Activated CD8-positive, alpha-beta memory T cell treated with anti-CD3 and anti-CD28 coated beads, Interleukin-2, amount 50 U/mL, for 24 hours (primary cell): ENCODE data around the gene ZEB1.
"Not testable (repeated sequence)": the region's sequence is repeated elsewhere in the genome, so short reads cannot be mapped to it uniquely, and the experiment has no call there.

Source experiments
- DNase-seq: peaks from one replicate; pipeline ENCODE4 v3.0.0-alpha.2; 2020; ENCODE audit errors: extremely low read depth

Gene ZEB1

DNA sequence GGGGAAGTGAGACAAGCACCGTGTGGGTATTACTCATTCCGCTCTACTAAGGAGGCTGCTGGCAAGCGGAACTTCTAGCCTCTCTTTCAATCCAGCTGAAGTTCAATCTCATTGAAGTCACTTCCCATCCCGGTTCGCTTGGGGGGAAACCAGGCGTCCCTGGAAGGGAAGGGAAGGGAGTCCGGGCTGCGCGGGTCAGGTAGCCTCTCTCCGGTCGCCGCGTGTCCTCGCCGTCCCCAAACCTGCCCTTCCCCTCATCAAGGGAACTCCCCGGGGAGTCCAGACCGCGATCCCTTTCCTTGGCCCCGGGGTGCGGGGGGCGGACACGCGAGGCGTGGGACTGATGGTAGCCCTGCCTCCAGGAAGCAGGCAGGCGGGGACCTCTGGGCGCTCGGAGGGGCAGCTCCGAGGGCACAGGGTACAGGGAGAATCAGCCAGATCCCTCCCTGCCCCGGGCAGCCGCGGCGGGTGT lies 598 bp upstream of the ZEB1 start:
- peak; percentile 63 for DNase-seq

GRCh38 chr10:31319602-31320549 lies 860 bp downstream of the ZEB1 start:
- DNase-seq = no peak

- no peak for DNase-seq
Observed at GRCh38 chr10:31320550-31321211, 1.7 kb downstream of the ZEB1 start.

- no peak for DNase-seq
Observed at GRCh38 chr10:31321396-31321941, 2.5 kb downstream of the ZEB1 start.

- DNase-seq = no peak
Observed at GRCh38 chr10:31322647-31323046, 3.6 kb downstream of the ZEB1 start.

DNA sequence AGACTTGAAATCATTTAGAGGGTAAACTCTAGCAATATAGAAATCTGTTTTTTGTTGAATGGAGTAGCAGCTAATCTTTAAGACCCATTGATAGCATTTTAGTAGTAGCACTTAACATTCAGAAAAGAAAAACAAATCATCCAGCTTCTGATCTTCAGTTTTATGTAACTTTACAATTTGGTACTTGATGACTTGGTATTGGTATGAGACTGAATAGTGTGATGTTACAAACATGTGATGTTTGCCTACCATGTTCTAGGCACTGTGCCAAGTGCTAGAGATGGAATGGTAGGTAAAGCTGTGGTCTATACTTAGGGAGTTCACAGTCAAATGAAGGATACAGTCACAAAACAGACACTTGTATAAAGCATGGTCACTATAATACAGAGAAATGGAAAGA lies 21.3 kb downstream of the ZEB1 start:
- no peak for DNase-seq

- no peak for DNase-seq
Observed at GRCh38 chr10:31341552-31341951, 22.5 kb downstream of the ZEB1 start.

DNA sequence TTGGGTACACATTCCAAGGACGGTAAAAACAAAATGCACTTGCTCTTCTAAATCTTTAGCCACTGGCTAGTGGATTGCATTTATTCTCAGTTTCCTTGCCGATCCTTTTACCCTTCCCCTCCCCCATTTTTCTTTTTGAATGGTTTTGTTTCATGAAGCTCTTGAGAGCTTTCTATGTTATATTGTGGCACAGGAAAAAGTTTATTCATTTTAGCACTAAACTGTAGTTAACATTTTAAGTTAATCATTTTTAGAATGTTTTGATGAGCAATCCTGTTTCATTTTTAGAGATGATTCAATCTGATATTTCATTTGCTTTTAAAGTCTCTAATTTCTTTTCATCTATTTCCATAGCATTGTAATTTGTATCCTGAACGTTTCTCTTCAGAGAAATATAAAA lies 24.0 kb downstream of the ZEB1 start:
- DNase-seq = no peak

DNA sequence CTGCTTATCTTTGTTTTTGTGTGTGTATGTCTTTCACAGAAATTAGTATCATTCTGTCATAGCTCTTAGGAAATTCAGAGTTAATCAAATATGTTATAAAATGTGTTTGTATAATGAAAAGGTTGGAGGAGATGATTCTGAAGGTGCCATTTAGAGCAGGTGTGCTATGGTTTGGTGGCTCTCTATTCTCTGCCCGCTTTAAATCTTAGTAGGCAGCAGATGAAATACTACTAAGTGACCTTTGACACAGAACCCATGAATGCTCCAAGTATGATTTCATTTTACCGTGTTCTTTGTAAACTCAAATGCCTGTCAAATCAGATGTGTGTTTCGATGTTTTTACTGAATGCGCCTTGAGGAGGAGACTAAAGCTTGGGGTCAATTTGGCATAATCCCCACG lies 24.5 kb downstream of the ZEB1 start:
- DNase-seq = no peak

- DNase-seq = no peak
Observed at GRCh38 chr10:31345886-31346285, 26.9 kb downstream of the ZEB1 start.

GRCh38 chr10:31346953-31347352 lies 27.9 kb downstream of the ZEB1 start:
- DNase-seq = no peak

GRCh38 chr10:31347705-31348104 lies 28.7 kb downstream of the ZEB1 start:
- DNase-seq = no peak

DNA sequence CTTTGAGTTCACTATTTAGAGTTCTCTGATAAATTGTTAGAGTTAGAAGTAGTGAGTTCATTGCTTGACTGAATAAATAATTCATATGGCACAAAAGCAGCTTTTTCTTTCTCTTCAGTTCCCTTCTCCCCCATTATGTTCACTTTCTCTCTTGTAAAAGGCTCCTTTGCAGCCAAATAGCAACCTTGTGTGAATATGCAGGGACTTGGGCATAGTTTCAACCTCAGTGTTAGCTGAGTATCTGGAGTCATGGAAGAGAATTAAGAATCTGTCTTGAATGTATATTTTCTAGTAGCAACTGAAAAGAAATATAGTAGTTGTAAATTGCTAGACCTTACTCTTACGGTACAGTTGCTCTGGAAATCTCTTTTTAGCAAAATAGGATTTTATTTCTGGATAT lies 31.9 kb downstream of the ZEB1 start:
- no peak for DNase-seq

DNA sequence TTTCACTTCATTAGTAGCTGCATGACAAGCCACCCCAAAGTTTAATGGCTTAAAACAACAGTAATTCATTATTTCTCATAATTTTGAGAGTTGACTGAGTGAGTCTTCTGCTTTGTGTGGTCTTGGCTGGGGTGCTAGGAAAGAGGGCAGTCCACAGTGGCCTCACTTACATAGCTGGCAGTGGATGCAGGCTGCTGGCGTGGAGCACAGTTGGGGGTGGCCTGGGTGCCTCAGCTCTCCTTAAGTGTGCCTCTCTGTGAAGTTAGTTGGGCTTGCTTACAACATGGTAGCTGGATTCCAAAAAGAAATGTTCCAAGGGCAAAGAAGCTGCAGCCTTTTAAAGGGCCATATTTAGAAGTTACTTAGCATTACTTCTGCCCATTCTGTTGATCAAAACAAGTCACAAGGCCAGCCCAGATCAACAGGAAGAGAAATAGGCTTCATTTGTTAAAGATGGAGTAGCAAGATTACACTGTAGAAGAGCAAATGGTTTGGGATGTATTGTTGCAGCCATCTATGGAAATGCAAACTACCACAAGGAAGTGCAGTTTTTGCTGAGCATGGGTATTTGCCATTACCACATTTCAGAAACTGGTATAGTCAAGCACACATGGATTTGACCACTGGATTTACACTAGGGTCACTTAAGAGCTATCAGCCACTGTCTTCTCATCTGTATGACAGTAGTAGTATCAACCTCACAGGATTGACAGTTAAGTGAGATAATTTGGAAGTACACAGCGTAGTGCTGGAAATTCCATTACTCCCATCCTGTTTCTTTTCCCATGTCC lies 33.6 kb downstream of the ZEB1 start:
- DNase-seq = no peak

GRCh38 chr10:31353574-31353973 lies 34.6 kb downstream of the ZEB1 start:
- DNase-seq = no peak

DNA sequence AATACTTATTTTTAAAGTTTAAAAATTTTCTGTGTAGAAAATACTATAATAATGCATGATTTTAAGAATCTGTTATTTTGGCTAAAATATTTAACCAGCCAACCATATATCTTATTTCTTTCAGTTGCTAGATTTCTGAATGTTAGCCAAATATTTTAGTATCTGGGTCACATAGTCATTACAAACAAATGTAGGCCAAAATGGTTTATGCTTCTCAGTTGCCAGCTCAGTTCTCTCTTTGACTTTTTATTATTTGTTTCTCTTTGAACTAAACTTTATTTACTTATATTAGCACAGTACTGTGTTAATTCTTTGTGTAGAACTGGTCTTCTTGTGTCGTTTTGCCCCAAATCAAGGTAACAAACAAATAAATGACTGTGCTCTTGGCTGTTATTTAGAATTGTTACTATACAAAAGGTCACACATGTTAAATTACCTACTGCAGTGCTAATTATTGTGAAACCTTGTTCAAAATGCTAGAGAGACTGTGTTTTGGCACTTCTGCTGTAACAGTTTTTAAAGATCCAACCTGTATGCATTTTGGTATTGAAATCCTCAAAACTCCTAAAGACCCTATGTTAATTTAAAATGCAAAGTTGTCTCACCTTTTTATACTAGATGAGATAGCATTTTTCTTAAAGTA lies 39.8 kb downstream of the ZEB1 start:
- no peak for DNase-seq

DNA sequence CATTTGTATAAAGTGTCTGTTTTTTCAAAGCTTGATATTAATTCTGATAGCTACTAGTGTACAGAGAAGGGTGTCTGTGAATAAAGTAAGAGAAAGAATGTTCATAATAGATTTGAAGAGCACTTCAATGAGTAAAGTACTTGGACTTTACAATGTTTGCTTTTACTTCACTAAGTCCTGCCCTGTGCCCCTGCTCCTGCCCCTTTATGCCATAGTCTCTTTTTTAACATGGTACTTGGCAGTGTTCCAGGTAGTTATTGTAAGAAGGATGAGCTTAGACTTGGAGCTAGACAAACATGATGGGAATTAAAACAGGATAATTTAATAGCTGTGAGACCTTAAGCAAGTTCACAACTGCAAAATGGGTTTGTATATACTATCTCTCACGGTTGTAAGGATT lies 41.0 kb downstream of the ZEB1 start:
- no peak for DNase-seq

DNA sequence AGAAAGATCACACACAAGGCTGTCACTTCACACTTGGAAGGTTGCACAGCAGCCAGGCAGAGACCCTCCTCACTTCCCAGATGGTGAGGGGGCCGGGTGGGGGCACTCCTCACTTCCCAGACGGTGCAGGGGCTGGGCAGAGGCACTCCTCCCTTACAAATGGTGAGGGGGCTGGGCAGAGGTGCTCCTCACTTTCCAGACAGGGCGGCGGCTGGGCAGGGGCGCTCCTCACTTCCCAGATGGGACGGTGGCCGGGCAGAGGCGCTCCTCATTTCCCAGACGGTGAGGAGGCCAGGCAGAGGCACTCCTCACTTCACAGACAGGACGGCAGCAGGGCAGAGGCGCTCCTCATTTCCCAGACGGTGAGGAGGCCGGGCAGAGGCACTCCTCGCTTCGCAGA lies 42.5 kb downstream of the ZEB1 start:
- DNase-seq = not testable (repeated sequence)

GRCh38 chr10:31362023-31362641 lies 43.1 kb downstream of the ZEB1 start:
- no peak for DNase-seq

DNA sequence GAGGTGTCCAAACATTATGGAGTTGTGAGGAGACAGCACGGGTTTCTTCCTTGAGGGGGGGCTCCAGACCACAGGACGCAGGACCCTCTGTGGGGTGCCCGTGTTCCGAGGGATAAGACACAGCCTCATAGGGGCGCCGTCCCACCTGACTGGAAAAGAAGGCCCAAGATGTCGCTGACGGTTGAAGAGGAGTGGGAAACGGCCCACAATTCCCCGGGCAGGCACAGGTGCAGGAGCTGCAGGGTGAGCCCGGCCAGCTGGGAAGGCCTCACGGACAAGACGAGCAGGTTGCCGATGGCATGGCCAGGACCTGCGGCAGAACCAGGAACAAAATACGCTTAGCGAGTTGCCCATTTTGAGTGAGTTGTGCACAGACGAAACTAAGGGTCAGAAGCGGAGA lies 44.7 kb downstream of the ZEB1 start:
- not testable (repeated sequence) for DNase-seq

DNA sequence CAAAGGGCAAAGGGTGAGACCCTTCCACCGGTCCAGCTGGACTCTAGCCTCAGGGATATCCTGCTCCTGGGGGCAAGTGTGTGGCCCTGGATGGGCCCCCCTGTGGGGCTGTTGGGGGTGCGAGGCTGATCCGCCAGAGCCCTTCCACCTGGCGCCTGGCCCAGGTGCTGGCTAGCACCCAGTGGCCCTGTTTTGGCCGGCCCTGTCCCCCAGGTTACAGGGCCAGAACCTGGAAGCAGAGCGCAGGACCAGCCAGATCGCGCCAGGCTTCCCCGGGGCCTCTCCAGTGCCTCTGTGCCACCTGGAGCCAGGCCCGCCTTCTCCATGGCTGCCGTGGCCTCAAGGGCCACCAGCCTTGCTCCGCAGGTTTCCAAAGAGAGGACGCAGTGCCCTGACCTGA lies 45.2 kb downstream of the ZEB1 start:
- DNase-seq = not testable (repeated sequence)
